Measurements from ENCODE around the gene NFX1. TPM values are rescaled to one million over a fixed set of nuclear protein-coding genes. Genes with fewer than 3 reads are reported as not detected.

The NFX1 gene
- polyA plus RNA-seq, 3 donors, result 4.3 to 26.3 (median 8.1) TPM

GRCh38 chr9:33318225-33318624, 27.9 kb downstream of the NFX1 start:
- Histone ChIP-seq H3K9me3 (replicated peaks in 1 of 2; ENCODE audit: control insufficient read depth in 1 of 2, insufficient read depth in 1 of 2, low read length in 2 of 2) (no peaks in the 10 kb centered on the region), H3K4me2 (replicated peaks; ENCODE audit: extremely low read depth, low read length, poor library complexity, severe bottlenecking) (no peak overlapping the region), H3K27me3 (ENCODE audit: control insufficient read depth in 2 of 2, insufficient read depth in 2 of 2, low read length in 2 of 2) (no peaks in the 10 kb centered on the region), H3K9ac (ENCODE audit: insufficient read depth, low read length, poor library complexity, severe bottlenecking) (no peak overlapping the region), H3K27ac (ENCODE audit: low read depth in 1 of 2, low read length in 2 of 2) (no peak overlapping the region), H3K4me1 (ENCODE audit: control insufficient read depth in 1 of 2, insufficient read depth in 2 of 2, low read length in 2 of 2) (no peaks in the 10 kb centered on the region), H3K4me3 (replicated peaks in 1 of 3; ENCODE audit: low read depth in 2 of 3, low read length in 3 of 3) (no peak overlapping the region), H4K20me1 (ENCODE audit: insufficient read depth, low read length) (no peaks in the 10 kb centered on the region), H3K36me3 (replicated peaks in 1 of 2; ENCODE audit: control insufficient read depth in 1 of 2, insufficient read depth in 2 of 2, low read length in 2 of 2) (peaks cover 88 to 96% of the 10 kb centered on the region in 2 donors), H3K79me2 (ENCODE audit: insufficient read depth, low read length) (no peaks in the 10 kb centered on the region), H2AFZ (ENCODE audit: insufficient read depth, low read depth, low read length, poor library complexity, severe bottlenecking) (no peak overlapping the region)
- peaks cover 1% of the 10 kb centered on the region for H3K4me1 Mint-ChIP-seq
- H3K4me3 Mint-ChIP-seq, result no peak overlapping the region
- DNase-seq, result no peak
- intact Hi-C loops (cut with micrococcal nuclease), result no loop called here
- H3K27me3 Mint-ChIP-seq (ENCODE audit: low read depth in 3 of 3), result no peaks in the 10 kb centered on the region
- H3K27ac Mint-ChIP-seq, result peak overlapping the region in 2 of 7 donors; percentile 21 to 43
- peaks cover 82 to 97% of the 10 kb centered on the region in 2 donors for H3K36me3 Mint-ChIP-seq
- no peaks in the 10 kb centered on the region for H3K9me3 Mint-ChIP-seq
- no CpG with 5 or more reads among the region's 3 CpGs for WGBS (ENCODE audit: insufficient coverage)
- no peak for TF ChIP-seq CTCF (IDR thresholded peaks at IDR 0.05)

GRCh38 chr9:33318781-33319180, 28.5 kb downstream of the NFX1 start:
- H3K4me1 Mint-ChIP-seq, result peaks cover 1% of the 10 kb centered on the region
- intact Hi-C loops (cut with micrococcal nuclease), result no loop called here
- H3K36me3 Mint-ChIP-seq, result peaks cover 77 to 96% of the 10 kb centered on the region in 2 donors

More at GRCh38 chr9:33318781-33319180, 28.5 kb downstream of the NFX1 start:
- peaks cover 86 to 94% of the 10 kb centered on the region in 2 donors for H3K36me3 ChIP-seq (replicated peaks in 1 of 2; ENCODE audit: control insufficient read depth in 1 of 2, insufficient read depth in 2 of 2, low read length in 2 of 2)
- H3K9me3 Mint-ChIP-seq, result no peaks in the 10 kb centered on the region
- no peaks in the 10 kb centered on the region for H3K9me3 ChIP-seq (replicated peaks in 1 of 2; ENCODE audit: control insufficient read depth in 1 of 2, insufficient read depth in 1 of 2, low read length in 2 of 2)
- no peaks in the 10 kb centered on the region for H3K27me3 ChIP-seq (ENCODE audit: control insufficient read depth in 2 of 2, insufficient read depth in 2 of 2, low read length in 2 of 2)
- H3K27ac Mint-ChIP-seq, result peak overlapping the region in 2 of 7 donors; percentile 21 to 53
- no peaks in the 10 kb centered on the region for H4K20me1 ChIP-seq (ENCODE audit: insufficient read depth, low read length)
- no peak overlapping the region for H3K4me2 ChIP-seq (replicated peaks; ENCODE audit: extremely low read depth, low read length, poor library complexity, severe bottlenecking)
- no peaks in the 10 kb centered on the region for H3K27me3 Mint-ChIP-seq (ENCODE audit: low read depth in 3 of 3)
- no peaks in the 10 kb centered on the region for H3K4me1 ChIP-seq (ENCODE audit: control insufficient read depth in 1 of 2, insufficient read depth in 2 of 2, low read length in 2 of 2)
- no peak overlapping the region for H2AFZ ChIP-seq (ENCODE audit: insufficient read depth, low read depth, low read length, poor library complexity, severe bottlenecking)
- no peak overlapping the region for H3K4me3 ChIP-seq (replicated peaks in 1 of 3; ENCODE audit: low read depth in 2 of 3, low read length in 3 of 3)
- WGBS (ENCODE audit: insufficient coverage), result 46% methylated on average over 4 of the region's 8 CpGs
- H3K27ac ChIP-seq (ENCODE audit: low read depth in 1 of 2, low read length in 2 of 2), result no peak overlapping the region
- no peak overlapping the region for H3K9ac ChIP-seq (ENCODE audit: insufficient read depth, low read length, poor library complexity, severe bottlenecking)
- H3K79me2 ChIP-seq (ENCODE audit: insufficient read depth, low read length), result no peaks in the 10 kb centered on the region
- TF ChIP-seq CTCF (IDR thresholded peaks at IDR 0.05), result no peak
- DNase-seq, result no peak
- no peak overlapping the region for H3K4me3 Mint-ChIP-seq

Data from CD14-positive monocyte (primary cell).